Fibroblast of the aortic adventitia (primary cell): Measurements from ENCODE around the gene CYB561D1. TPM values are rescaled to one million over a fixed set of nuclear protein-coding genes. Genes with fewer than 3 reads are reported as not detected.

Experiments used
- DNase-seq: peaks from one replicate; pipeline ENCODE4 v3.0.0-alpha.2; 2010; ENCODE audit warnings: low read depth
- H3K4me3 ChIP-seq: 2 replicates; pipeline ENCODE4 v1.5.1; 2011; ENCODE audit warnings: low read depth, mild to moderate bottlenecking, control low read depth, low read length, moderate library complexity
- CTCF ChIP-seq: IDR thresholded peaks from 2 replicates; pipeline ENCODE4 v1.5.1; 2011; ENCODE audit warnings: mild to moderate bottlenecking, low read length, control low read depth, inconsistent platforms; ENCODE audit not compliant: insufficient read depth
- total RNA-seq: library from RNA; depleted of rRNA; stranded (reverse); fragments of >200 nt; gene quantifications from 2 replicates; pipeline ENCODE4 v1.2.3, GENCODE V29; 2012; ENCODE audit warnings: low replicate concordance

The CYB561D1 gene
- total RNA-seq, 1 donor = 8.1 TPM

GRCh38 chr1:109534307-109534858, 40.5 kb downstream of the CYB561D1 start:
- H3K4me3 ChIP-seq = no peak overlapping the region
- no peak for DNase-seq
- no peak for TF ChIP-seq CTCF

DNA sequence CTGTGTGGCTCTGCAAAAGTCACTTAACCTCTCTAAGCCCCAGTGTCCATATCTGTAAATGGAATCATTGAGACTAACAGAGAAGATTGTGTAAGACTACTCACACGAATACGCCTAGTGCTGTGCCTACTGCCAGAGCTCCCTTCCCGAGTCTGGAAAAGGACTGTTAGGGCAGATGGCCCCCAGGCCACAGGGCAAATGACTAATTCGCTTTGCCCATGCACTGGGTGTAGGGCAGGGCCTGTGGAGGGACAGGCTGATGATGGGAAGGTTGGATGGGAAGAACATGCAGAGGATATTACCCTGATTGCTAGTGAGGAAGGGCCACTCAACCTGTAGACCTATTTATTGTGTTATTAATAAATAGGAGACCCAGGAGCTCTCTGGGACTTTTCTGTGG, 41.6 kb downstream of the CYB561D1 start:
- TF ChIP-seq CTCF = no peak
- no peak for DNase-seq
- no peak overlapping the region for H3K4me3 ChIP-seq

GRCh38 chr1:109535971-109536491, 42.1 kb downstream of the CYB561D1 start:
- H3K4me3 ChIP-seq = no peak overlapping the region
- DNase-seq = no peak
- no peak for TF ChIP-seq CTCF

DNA sequence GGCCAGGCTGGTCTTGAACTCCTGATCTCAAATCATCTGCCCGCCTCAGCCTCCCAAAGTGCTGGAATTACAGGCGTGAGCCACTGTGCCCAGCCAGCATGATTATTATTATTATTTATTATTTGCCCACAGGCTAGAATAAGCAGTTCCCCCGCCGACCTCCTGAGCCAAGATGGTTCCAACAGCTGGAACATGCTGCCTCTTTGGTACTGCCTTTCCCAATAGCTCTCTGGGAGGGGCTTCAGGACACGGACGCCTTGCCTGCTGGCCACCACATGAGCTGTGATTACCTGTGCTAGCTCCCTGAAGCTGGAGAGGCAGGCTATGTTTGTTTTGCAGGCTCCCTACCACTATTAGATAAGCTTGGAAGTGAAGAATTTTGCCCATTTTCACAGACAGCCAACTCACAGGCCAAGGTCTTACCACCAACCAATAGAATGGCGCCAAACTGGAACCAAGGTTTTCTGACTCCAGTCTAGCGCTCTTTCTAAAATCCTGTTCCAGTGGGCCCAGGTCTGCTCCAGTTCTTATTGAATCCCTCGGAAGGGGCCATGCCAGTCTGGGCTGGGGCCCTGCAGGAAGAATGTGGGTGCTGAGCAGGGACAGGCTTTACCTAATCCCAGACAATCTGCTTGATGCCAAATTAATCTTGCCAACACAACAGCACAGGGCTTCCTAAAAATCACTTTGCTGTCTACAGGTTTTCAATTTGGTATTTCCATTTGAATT, 43.7 kb downstream of the CYB561D1 start:
- no peak for TF ChIP-seq CTCF
- H3K4me3 ChIP-seq = no peak overlapping the region
- DNase-seq = no peak

DNA sequence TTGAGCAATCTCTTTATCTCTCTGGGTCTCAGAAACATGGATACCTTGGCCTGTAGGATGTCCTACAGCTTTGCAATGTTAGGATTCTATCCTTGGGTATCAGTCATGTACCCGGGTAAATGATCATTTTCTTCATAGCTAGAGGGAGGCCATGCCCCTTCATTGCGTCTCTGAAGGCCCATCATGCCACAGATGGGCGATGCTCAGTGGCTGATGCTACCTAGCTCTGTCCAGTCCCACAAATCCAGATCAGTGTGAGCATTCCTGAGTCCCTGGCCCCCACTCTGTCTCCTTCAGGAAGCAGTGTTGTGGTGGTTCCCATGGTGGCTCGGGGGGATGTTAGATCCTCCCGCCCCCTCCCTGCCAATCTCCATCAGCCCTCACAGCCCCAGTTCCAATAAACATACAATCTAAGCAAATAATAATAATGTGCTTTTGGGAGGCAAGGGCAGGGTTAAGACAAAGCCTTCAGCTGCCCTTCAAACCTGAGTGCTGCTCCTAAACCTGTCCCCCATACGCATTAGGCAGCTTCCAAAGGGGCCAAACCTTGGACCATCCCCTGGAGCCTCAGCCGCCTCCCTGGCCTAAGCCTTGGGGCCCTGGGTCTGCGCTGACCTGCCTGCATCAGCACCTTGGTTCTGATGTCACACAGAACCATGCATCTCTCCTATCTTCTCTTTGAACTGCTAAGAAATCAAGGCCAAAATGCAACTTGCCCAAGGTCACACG, 45.1 kb downstream of the CYB561D1 start:
- DNase-seq = no peak
- no peak for TF ChIP-seq CTCF
- no peak overlapping the region for H3K4me3 ChIP-seq

DNA sequence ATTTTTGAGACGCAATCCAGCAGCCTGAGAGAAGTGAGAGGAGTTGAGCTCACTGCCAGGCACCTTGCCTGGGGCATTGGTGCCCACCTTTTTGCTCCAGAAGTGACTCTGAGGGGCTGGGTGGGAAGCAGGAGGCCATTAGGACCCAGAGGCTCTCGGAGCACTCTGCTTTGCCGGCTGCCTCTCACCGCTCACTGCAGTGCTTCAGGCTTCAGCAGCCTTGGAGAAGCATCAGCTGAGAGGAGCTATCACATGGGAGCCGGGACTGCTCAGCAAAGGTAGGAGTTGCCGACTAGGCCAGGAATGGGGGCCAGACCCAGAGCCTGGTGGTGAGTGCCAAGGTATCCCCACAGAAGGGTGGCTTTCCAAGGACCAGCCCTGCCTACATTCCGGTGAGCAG, 45.8 kb downstream of the CYB561D1 start, which contains the start of gene GPR61:
GPR61 (plus strand) TSS at position 197 of the 400 bp plus-strand sequence. CDS start 3,151 bp downstream, outside the sequence.
- H3K4me3 ChIP-seq = no peak within 1 kb of the TSS
- TF ChIP-seq CTCF = no peak
- no peak for DNase-seq
